Ovary (tissue), 3 donors: ENCODE measurements around the gene FGFR2.

ENCODE experiments used
- EP300 ChIP-seq: sonication (generic); formaldehyde crosslinking; IDR thresholded peaks from one replicate; pipeline ENCODE4 v1.6.1; 2017; ENCODE audit warnings: antibody characterized with exemption
- POLR2A ChIP-seq: fragments of 450-650 bp; IDR thresholded peaks from one replicate; pipeline ENCODE4 v1.6.1; 2017; ENCODE audit warnings: antibody characterized with exemption, mild to moderate bottlenecking, moderate library complexity
- TF ChIP-seq, protein P1 (sequence below), 3 donors: fragments of 450-650 bp in 2 of 3; fragments of 200-600 bp in 1 of 3; IDR thresholded peaks; one replicate each; pipeline versions ENCODE4 v1.5.1 to v1.8.0; 2016 to 2022; ENCODE audit warnings: antibody characterized with exemption in 3 of 3, mild to moderate bottlenecking in 1 of 3
- donor health status: DM: no; HTN: no; CAD: no.

DNA sequence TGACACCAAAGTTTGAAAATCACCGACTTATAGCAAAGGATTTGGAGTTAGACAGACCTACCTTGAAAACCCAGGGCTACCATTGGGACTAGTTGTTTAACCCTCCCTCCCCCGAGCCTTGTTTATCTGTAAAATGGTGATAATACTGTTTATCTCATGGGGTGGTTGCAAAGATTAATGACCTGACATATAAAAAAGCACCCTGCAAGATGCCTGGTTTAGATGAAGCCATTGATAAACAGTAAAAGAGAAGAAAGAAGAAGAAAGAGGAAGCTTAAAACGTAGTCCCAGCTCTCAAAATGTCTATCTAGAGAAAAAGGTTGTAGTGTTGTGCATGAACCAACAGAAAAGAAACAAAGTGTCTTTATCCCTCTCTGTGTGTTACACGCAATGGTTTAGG lies 145.7 kb downstream of the FGFR2 start:
- TF ChIP-seq EP300 (no peak), POLR2A (no peak)
- TF ChIP-seq, protein P1, sequence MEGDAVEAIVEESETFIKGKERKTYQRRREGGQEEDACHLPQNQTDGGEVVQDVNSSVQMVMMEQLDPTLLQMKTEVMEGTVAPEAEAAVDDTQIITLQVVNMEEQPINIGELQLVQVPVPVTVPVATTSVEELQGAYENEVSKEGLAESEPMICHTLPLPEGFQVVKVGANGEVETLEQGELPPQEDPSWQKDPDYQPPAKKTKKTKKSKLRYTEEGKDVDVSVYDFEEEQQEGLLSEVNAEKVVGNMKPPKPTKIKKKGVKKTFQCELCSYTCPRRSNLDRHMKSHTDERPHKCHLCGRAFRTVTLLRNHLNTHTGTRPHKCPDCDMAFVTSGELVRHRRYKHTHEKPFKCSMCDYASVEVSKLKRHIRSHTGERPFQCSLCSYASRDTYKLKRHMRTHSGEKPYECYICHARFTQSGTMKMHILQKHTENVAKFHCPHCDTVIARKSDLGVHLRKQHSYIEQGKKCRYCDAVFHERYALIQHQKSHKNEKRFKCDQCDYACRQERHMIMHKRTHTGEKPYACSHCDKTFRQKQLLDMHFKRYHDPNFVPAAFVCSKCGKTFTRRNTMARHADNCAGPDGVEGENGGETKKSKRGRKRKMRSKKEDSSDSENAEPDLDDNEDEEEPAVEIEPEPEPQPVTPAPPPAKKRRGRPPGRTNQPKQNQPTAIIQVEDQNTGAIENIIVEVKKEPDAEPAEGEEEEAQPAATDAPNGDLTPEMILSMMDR (IDR thresholded peaks at IDR 0.05) = no peak
